ENCODE data around the gene ZNF296. TPM values are rescaled to one million over a fixed set of nuclear protein-coding genes. Genes with fewer than 3 reads are reported as not detected.
A peak's percentile ranks its signal among the peaks of the same experiment; 100 is the strongest.

Gene ZNF296
- total and polyA plus RNA-seq, 2 experiments from 2014 or later = not detected

DNA sequence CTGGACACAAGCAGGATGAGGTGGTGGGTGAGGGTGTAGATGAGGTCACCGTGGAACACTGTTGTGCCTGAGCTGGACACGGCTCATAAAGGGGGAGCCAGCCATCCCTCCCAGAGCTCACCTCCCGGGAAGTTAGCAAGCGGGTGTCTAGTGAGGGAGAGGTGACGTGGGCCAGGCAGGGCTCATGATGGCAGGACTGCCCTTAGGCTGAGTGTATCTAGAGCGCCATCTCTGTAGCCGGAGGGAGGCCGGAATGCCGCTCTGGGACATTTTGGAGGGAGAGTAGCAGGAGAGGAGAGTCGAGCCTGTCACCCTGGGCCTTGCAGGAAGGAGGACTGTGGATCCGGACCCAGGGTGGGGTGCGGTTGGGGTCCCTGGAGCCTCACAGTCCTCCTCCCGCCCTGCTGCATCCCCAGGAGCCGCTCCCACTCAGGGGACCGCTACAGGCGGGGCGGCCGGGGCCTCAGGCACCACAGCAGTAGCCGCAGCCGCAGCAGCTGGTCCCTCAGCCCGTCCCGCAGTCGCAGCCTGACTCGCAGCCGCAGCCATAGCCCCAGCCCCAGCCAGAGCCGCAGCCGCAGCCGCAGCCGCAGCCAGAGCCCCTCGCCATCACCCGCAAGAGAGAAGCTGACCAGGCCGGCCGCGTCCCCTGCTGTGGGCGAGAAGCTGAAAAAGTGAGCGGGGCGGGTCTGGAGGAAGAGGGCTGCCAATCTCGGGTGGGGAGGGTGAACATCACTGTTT lies 9.2 kb downstream of the ZNF296 start:
- Histone ChIP-seq H3K9me2 (ENCODE audit: insufficient read depth) (no peaks in the 10 kb centered on the region), H3K4me1 (ENCODE audit: insufficient read depth) (no peaks in the 10 kb centered on the region), H3K79me2 (ENCODE audit: insufficient read depth) (peaks cover 5% of the 10 kb centered on the region; the same call in 1 of the 2 replicates), H3K27ac (no peak overlapping the region), H2AFZ (no peak overlapping the region), H3K9ac (no peak overlapping the region), H4K20me1 (ENCODE audit: insufficient read depth) (no peaks in the 10 kb centered on the region), H3K36me3 (ENCODE audit: low read depth) (peaks cover 20% of the 10 kb centered on the region; the same call in 1 of the 2 replicates), H3K27me3 (replicated peaks; ENCODE audit: insufficient read depth) (no peaks in the 10 kb centered on the region), H3K4me3 (no peak overlapping the region), H3F3A (ENCODE audit: insufficient read depth) (no peaks in the 10 kb centered on the region), H3K9me3 (ENCODE audit: low read depth) (no peaks in the 10 kb centered on the region), H3K4me2 (ENCODE audit: unreplicated experiment) (no peak overlapping the region)
- 96% methylated on average over 35 to 38 of the region's 38 CpGs for WGBS, 2 experiments (ENCODE audit: low coverage in 1 of 2, low lambda C conversion rate in 2 of 2, missing lambda C conversion rate in 2 of 2)
- in situ Hi-C loops (cut with MboI) = no loop called here
- no peak for TF ChIP-seq EZH2phosphoT487 (IDR thresholded peaks at IDR 0.05; ENCODE audit: insufficient read depth, low read depth)
- DNase-seq = no peak

DNA sequence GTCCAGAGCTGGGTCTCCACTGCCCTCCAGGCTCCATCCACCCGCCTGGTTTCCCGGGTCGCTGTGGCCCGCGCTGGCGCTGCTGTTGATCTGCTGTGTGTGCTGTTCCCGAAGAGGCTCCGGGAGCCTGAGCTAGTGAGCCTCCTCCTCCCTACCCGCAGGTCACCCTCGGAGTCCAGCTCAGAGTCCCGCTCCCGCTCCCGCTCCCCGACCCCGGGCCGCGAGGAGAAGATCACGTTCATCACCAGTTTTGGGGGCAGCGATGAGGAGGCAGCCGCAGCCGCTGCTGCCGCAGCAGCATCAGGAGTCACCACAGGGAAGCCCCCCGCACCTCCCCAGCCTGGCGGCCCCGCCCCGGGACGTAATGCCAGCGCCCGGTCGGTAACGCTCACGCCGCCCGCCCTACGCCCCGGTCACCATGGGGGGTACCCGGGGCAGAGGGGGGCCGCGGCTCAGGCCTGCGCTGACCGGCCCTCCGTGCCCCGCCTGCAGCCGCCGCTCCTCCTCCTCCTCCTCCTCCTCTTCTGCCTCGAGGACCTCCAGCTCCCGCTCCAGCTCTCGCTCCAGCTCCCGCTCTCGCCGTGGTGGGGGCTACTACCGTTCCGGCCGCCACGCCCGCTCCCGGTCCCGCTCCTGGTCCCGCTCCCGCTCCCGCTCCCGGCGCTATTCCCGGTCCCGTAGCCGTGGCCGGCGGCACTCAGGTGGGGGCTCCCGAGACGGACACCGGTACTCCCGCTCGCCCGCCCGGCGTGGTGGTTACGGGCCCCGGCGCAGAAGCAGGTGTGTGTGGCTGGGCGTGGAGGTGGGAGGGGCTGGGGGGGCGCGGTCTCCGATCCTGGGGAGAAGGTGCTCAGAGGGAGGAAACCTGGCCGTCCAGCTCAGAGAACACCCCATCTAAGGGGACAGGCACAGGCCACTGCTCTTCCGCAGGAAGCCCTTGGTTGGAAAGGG lies 12.2 kb downstream of the ZNF296 start:
- Histone ChIP-seq H3K27me3 (replicated peaks; ENCODE audit: insufficient read depth) (no peaks in the 10 kb centered on the region), H2AFZ (no peak overlapping the region), H3K79me2 (ENCODE audit: insufficient read depth) (peaks cover 8% of the 10 kb centered on the region), H3K9ac (no peak overlapping the region), H3K4me3 (no peak overlapping the region), H3K9me3 (ENCODE audit: low read depth) (no peaks in the 10 kb centered on the region), H3K36me3 (ENCODE audit: low read depth) (peaks cover 24% of the 10 kb centered on the region; the same call in 1 of the 2 replicates), H4K20me1 (ENCODE audit: insufficient read depth) (no peaks in the 10 kb centered on the region), H3K4me2 (ENCODE audit: unreplicated experiment) (no peak overlapping the region), H3K9me2 (ENCODE audit: insufficient read depth) (no peaks in the 10 kb centered on the region), H3K4me1 (ENCODE audit: insufficient read depth) (no peaks in the 10 kb centered on the region), H3F3A (ENCODE audit: insufficient read depth) (no peaks in the 10 kb centered on the region), H3K27ac (no peak overlapping the region)
- TF ChIP-seq EZH2 (IDR thresholded peaks at IDR 0.05; ENCODE audit: insufficient read depth, poor library complexity, severe bottlenecking) (no peak), EZH2phosphoT487 (IDR thresholded peaks at IDR 0.05; ENCODE audit: insufficient read depth, low read depth) (no peak)
- WGBS, 2 experiments (ENCODE audit: low coverage in 1 of 2, low lambda C conversion rate in 2 of 2, missing lambda C conversion rate in 2 of 2) = 95 to 96% methylated on average over 33 to 85 of the region's 85 CpGs
- no peak for DNase-seq
- in situ Hi-C loops (cut with MboI) = no loop called here

DNA sequence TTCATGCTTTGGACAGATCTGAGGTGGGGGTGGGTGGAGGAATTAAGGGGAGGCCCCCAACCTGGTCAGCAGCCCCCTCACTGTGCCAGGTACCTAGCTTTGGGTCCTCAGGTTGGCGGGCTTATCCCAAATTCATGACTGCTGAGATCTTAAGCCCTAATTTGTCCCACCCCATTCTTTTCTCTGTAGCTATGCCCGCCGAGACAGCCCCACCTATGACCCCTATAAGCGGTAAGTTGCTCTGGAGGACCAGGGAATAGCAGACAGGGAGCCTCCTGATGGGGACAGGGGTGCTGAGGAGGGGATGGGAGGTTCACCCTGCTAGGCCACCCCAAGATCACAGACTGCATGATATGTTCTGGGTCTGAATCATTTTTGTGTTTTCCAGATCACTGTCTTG lies 14.3 kb downstream of the ZNF296 start:
- 94 to 98% methylated on average over 4 of the region's 4 CpGs for WGBS, 2 experiments (ENCODE audit: low coverage in 1 of 2, low lambda C conversion rate in 2 of 2, missing lambda C conversion rate in 2 of 2)
- no peak for DNase-seq
- Histone ChIP-seq H3K27ac (no peak overlapping the region), H4K20me1 (ENCODE audit: insufficient read depth) (no peaks in the 10 kb centered on the region), H3K9me3 (ENCODE audit: low read depth) (no peaks in the 10 kb centered on the region), H2AFZ (no peak overlapping the region), H3K4me3 (no peak overlapping the region), H3F3A (ENCODE audit: insufficient read depth) (no peaks in the 10 kb centered on the region), H3K79me2 (ENCODE audit: insufficient read depth) (peaks cover 8% of the 10 kb centered on the region), H3K9me2 (ENCODE audit: insufficient read depth) (no peaks in the 10 kb centered on the region), H3K9ac (no peak overlapping the region), H3K4me1 (ENCODE audit: insufficient read depth) (no peaks in the 10 kb centered on the region), H3K27me3 (replicated peaks; ENCODE audit: insufficient read depth) (no peaks in the 10 kb centered on the region), H3K4me2 (ENCODE audit: unreplicated experiment) (no peak overlapping the region), H3K36me3 (ENCODE audit: low read depth) (peaks cover 29% of the 10 kb centered on the region; the same call in 1 of the 2 replicates)
- in situ Hi-C loops (cut with MboI) = no loop called here
- TF ChIP-seq EZH2phosphoT487 (IDR thresholded peaks at IDR 0.05; ENCODE audit: insufficient read depth, low read depth) (no peak), EZH2 (IDR thresholded peaks at IDR 0.05; ENCODE audit: insufficient read depth, poor library complexity, severe bottlenecking) (no peak)

DNA sequence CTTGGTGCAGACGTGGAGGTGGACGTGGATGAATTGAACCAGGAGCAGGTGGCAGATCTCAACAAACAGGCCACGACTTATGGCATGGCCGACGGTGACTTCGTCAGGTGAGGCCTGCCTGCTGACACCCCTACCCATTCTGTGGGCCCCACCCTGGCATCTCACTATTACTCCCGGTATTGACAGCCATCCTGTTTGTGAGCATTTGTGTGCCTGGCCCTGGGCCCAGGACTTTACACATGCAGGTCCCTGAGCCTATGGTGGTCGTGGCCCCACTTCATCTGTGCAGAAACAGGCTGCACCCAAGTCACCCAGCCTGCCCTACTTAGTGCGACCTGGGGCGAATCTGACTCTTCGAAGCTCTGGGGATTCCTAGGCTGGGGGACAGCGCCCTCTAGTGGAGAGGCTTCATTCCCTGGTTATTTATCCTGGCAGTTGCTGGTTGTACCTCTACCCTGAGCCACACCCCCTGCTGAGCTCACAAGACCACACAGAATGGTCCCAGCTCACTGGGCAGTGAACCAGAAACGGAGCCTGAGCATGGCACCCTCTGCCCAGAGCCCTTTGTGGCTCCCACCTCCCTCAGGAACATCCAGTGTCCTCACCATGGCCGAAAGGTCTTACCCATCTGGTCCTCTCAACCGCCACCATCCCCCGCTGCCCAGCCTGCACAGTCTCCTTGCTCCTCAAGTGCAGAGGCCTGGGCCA lies 16.9 kb downstream of the ZNF296 start:
- Histone ChIP-seq H4K20me1 (ENCODE audit: insufficient read depth) (no peaks in the 10 kb centered on the region), H3K36me3 (ENCODE audit: low read depth) (peaks cover 25% of the 10 kb centered on the region; the same call in 1 of the 2 replicates), H3K9me3 (ENCODE audit: low read depth) (no peaks in the 10 kb centered on the region), H3K27ac (no peak overlapping the region), H3K4me2 (ENCODE audit: unreplicated experiment) (no peak overlapping the region), H3K4me1 (ENCODE audit: insufficient read depth) (no peaks in the 10 kb centered on the region), H3K9me2 (ENCODE audit: insufficient read depth) (no peaks in the 10 kb centered on the region), H3K79me2 (ENCODE audit: insufficient read depth) (peaks cover 17% of the 10 kb centered on the region; the same call in 1 of the 2 replicates), H3K27me3 (replicated peaks; ENCODE audit: insufficient read depth) (no peaks in the 10 kb centered on the region), H2AFZ (no peak overlapping the region), H3K9ac (no peak overlapping the region), H3K4me3 (no peak overlapping the region), H3F3A (ENCODE audit: insufficient read depth) (no peaks in the 10 kb centered on the region)
- TF ChIP-seq EZH2 (IDR thresholded peaks at IDR 0.05; ENCODE audit: insufficient read depth, poor library complexity, severe bottlenecking) (no peak), EZH2phosphoT487 (IDR thresholded peaks at IDR 0.05; ENCODE audit: insufficient read depth, low read depth) (no peak)
- DNase-seq = peak; percentile 82
- 63 to 69% methylated on average over 16 of the region's 16 CpGs for WGBS, 2 experiments (ENCODE audit: low coverage in 1 of 2, low lambda C conversion rate in 2 of 2, missing lambda C conversion rate in 2 of 2)
- in situ Hi-C loops (cut with MboI) = no loop called here
